ENCODE results near the gene RAB14. TPM values are rescaled to one million over a fixed set of nuclear protein-coding genes. Genes with fewer than 3 reads are reported as not detected.

Gene RAB14
- 10 to 100 TPM; 61.1 to 64.2 TPM for total RNA-seq

- Mint-ChIP-seq H3K36me3 (ENCODE audit: low read depth) (peaks cover 4% of the 10 kb centered on the region), H3K27me3 (ENCODE audit: low read depth) (no peaks in the 10 kb centered on the region), H3K4me1 (ENCODE audit: low read depth) (peaks cover 42% of the 10 kb centered on the region), H3K4me3 (peak within 1 kb of the TSS; percentile 91), H3K9me3 (no peaks in the 10 kb centered on the region), H3K27ac (peak within 1 kb of the TSS; percentile 95)
- intact Hi-C loops (cut with micrococcal nuclease) = loop anchor here (1.0 to 5.0 kb wide), 12 partner anchors 9 to 622 kb away; partner anchors contain the start of genes CDK5RAP2, CNTRL, FBXW2 and MEGF9
- CTCF ChIA-PET = interaction anchor here (0.9 to 1.5 kb wide), 5 partner anchors 9 to 118 kb away, joined by 3 to 9 read pairs (median 3); no protein-coding TSS in a partner anchor
- DNase-seq = peak; percentile 100
These were observed at the start of gene RAB14 for GRCh38 chr9:121201738-121202533. Gene RAB14 (minus strand): TSS chr9:121201869. CDS start chr9:121193412, 8,457 bp downstream.

- intact Hi-C loops (cut with micrococcal nuclease) = no loop called here
- H3K27me3 Mint-ChIP-seq (ENCODE audit: low read depth) = no peaks in the 10 kb centered on the region
- H3K36me3 Mint-ChIP-seq (ENCODE audit: low read depth) = no peaks in the 10 kb centered on the region
- CTCF ChIA-PET = interaction anchor here (0.5 to 0.7 kb wide), 2 partner anchors 29 to 73 kb away, joined by 3 read pairs; no protein-coding TSS in a partner anchor
- no peak overlapping the region for H3K27ac Mint-ChIP-seq
- H3K4me1 Mint-ChIP-seq (ENCODE audit: low read depth) = no peaks in the 10 kb centered on the region
- H3K9me3 Mint-ChIP-seq = no peaks in the 10 kb centered on the region
- no peak overlapping the region for H3K4me3 Mint-ChIP-seq
- no peak for DNase-seq
These were observed 47.9 kb upstream of the RAB14 start for GRCh38 chr9:121249563-121249962.

- intact Hi-C loops (cut with micrococcal nuclease) = no loop called here
- peaks cover 2% of the 10 kb centered on the region for H3K36me3 Mint-ChIP-seq (ENCODE audit: low read depth)
- H3K4me3 Mint-ChIP-seq = no peak overlapping the region
- no peak overlapping the region for H3K27ac Mint-ChIP-seq
- H3K27me3 Mint-ChIP-seq (ENCODE audit: low read depth) = no peaks in the 10 kb centered on the region
- no peaks in the 10 kb centered on the region for H3K4me1 Mint-ChIP-seq (ENCODE audit: low read depth)
- CTCF ChIA-PET = interaction anchor here (2.0 kb wide), 1 partner anchor 34 kb away, joined by 6 read pairs; no protein-coding TSS in a partner anchor
- no peak for DNase-seq
- peaks cover 6% of the 10 kb centered on the region for H3K9me3 Mint-ChIP-seq
These were observed 45.3 kb upstream of the RAB14 start for GRCh38 chr9:121246821-121247561.

GRCh38 chr9:121242959-121243346, 41.3 kb upstream of the RAB14 start:
- no peak for DNase-seq
- Mint-ChIP-seq H3K27ac (no peak overlapping the region), H3K27me3 (ENCODE audit: low read depth) (no peaks in the 10 kb centered on the region), H3K4me3 (no peak overlapping the region), H3K36me3 (ENCODE audit: low read depth) (peaks cover 2% of the 10 kb centered on the region), H3K4me1 (ENCODE audit: low read depth) (no peaks in the 10 kb centered on the region), H3K9me3 (peaks cover 6% of the 10 kb centered on the region)
- CTCF ChIA-PET = no interaction called here
- intact Hi-C loops (cut with micrococcal nuclease) = no loop called here

GRCh38 chr9:121242219-121242958, 40.7 kb upstream of the RAB14 start:
- intact Hi-C loops (cut with micrococcal nuclease) = no loop called here
- CTCF ChIA-PET = no interaction called here
- no peaks in the 10 kb centered on the region for H3K27me3 Mint-ChIP-seq (ENCODE audit: low read depth)

GRCh38 chr9:121240472-121241135, 38.9 kb upstream of the RAB14 start:
- Mint-ChIP-seq H3K4me3 (no peak overlapping the region), H3K36me3 (ENCODE audit: low read depth) (peaks cover 2% of the 10 kb centered on the region), H3K27ac (no peak overlapping the region), H3K27me3 (ENCODE audit: low read depth) (no peaks in the 10 kb centered on the region), H3K9me3 (peaks cover 6% of the 10 kb centered on the region), H3K4me1 (ENCODE audit: low read depth) (no peaks in the 10 kb centered on the region)
- DNase-seq = no peak
- CTCF ChIA-PET = interaction anchor here (0.8 kb wide), 1 partner anchor 28 kb away, joined by 3 read pairs; no protein-coding TSS in a partner anchor
- intact Hi-C loops (cut with micrococcal nuclease) = no loop called here

More at GRCh38 chr9:121242219-121242958, 40.7 kb upstream of the RAB14 start:
- DNase-seq = no peak
- Mint-ChIP-seq H3K4me1 (ENCODE audit: low read depth) (no peaks in the 10 kb centered on the region), H3K27ac (no peak overlapping the region), H3K36me3 (ENCODE audit: low read depth) (peaks cover 2% of the 10 kb centered on the region), H3K4me3 (no peak overlapping the region), H3K9me3 (peaks cover 6% of the 10 kb centered on the region)

GRCh38 chr9:121239851-121240250, 38.2 kb upstream of the RAB14 start:
- intact Hi-C loops (cut with micrococcal nuclease) = no loop called here
- no peak for DNase-seq
- Mint-ChIP-seq H3K27me3 (ENCODE audit: low read depth) (no peaks in the 10 kb centered on the region), H3K27ac (no peak overlapping the region), H3K4me3 (no peak overlapping the region), H3K4me1 (ENCODE audit: low read depth) (no peaks in the 10 kb centered on the region), H3K9me3 (peaks cover 6% of the 10 kb centered on the region), H3K36me3 (ENCODE audit: low read depth) (peaks cover 2% of the 10 kb centered on the region)
- CTCF ChIA-PET = no interaction called here

GRCh38 chr9:121239071-121239470, 37.4 kb upstream of the RAB14 start:
- CTCF ChIA-PET = no interaction called here
- intact Hi-C loops (cut with micrococcal nuclease) = no loop called here
- DNase-seq = no peak
- peaks cover 2% of the 10 kb centered on the region for H3K36me3 Mint-ChIP-seq (ENCODE audit: low read depth)
- H3K4me1 Mint-ChIP-seq (ENCODE audit: low read depth) = no peaks in the 10 kb centered on the region
- H3K4me3 Mint-ChIP-seq = no peak overlapping the region
- no peaks in the 10 kb centered on the region for H3K27me3 Mint-ChIP-seq (ENCODE audit: low read depth)
- H3K27ac Mint-ChIP-seq = no peak overlapping the region
- peaks cover 5% of the 10 kb centered on the region for H3K9me3 Mint-ChIP-seq

- Mint-ChIP-seq H3K9me3 (no peaks in the 10 kb centered on the region), H3K4me3 (no peak overlapping the region), H3K36me3 (ENCODE audit: low read depth) (no peaks in the 10 kb centered on the region), H3K27ac (no peak overlapping the region), H3K27me3 (ENCODE audit: low read depth) (no peaks in the 10 kb centered on the region), H3K4me1 (ENCODE audit: low read depth) (no peaks in the 10 kb centered on the region)
- intact Hi-C loops (cut with micrococcal nuclease) = no loop called here
- no peak for DNase-seq
- CTCF ChIA-PET = interaction anchor here (0.9 kb wide), 1 partner anchor 11 kb away, joined by 3 read pairs; no protein-coding TSS in a partner anchor
These were observed 36.2 kb upstream of the RAB14 start for GRCh38 chr9:121237916-121238315.

GRCh38 chr9:121235512-121235911, 33.8 kb upstream of the RAB14 start:
- no peaks in the 10 kb centered on the region for H3K36me3 Mint-ChIP-seq (ENCODE audit: low read depth)
- CTCF ChIA-PET = interaction anchor here (1.5 to 2.3 kb wide), 2 partner anchors 22 to 85 kb away, joined by 5 to 10 read pairs; no protein-coding TSS in a partner anchor
- H3K9me3 Mint-ChIP-seq = no peaks in the 10 kb centered on the region
- no peak overlapping the region for H3K27ac Mint-ChIP-seq
- no peaks in the 10 kb centered on the region for H3K4me1 Mint-ChIP-seq (ENCODE audit: low read depth)
- no peak for DNase-seq
- no peak overlapping the region for H3K4me3 Mint-ChIP-seq
- no peaks in the 10 kb centered on the region for H3K27me3 Mint-ChIP-seq (ENCODE audit: low read depth)
- intact Hi-C loops (cut with micrococcal nuclease) = no loop called here

GRCh38 chr9:121234832-121235161, 33.1 kb upstream of the RAB14 start:
- Mint-ChIP-seq H3K36me3 (ENCODE audit: low read depth) (no peaks in the 10 kb centered on the region), H3K27ac (no peak overlapping the region), H3K4me3 (no peak overlapping the region), H3K4me1 (ENCODE audit: low read depth) (no peaks in the 10 kb centered on the region), H3K9me3 (no peaks in the 10 kb centered on the region), H3K27me3 (ENCODE audit: low read depth) (no peaks in the 10 kb centered on the region)
- intact Hi-C loops (cut with micrococcal nuclease) = no loop called here
- CTCF ChIA-PET = interaction anchor here (1.5 to 2.3 kb wide), 2 partner anchors 21 to 85 kb away, joined by 5 to 10 read pairs; no protein-coding TSS in a partner anchor
- DNase-seq = no peak

Measured in activated naive CD4-positive, alpha-beta T cell treated with anti-CD3 and anti-CD28 coated beads for 36 hours (primary cell).